Brain microvascular endothelial cell (primary cell): Measurements from ENCODE around the gene THOP1.

Experiments used
- DNase-seq: peaks from one replicate; pipeline ENCODE4 v3.0.0-alpha.2; 2020
- H3K27ac ChIP-seq: fragments of 250-450 bp; sonication (Bioruptor Pico); 2 replicates; pipeline ENCODE4 v1.5.1; 2020; ENCODE audit warnings: mild to moderate bottlenecking, moderate library complexity
- H3K27me3 ChIP-seq: fragments of 250-450 bp; sonication (Bioruptor Pico); replicated peaks from 2 replicates; pipeline ENCODE4 v1.5.1; 2020; ENCODE audit warnings: mild to moderate bottlenecking
- H3K36me3 ChIP-seq: fragments of 250-450 bp; sonication (Bioruptor Pico); replicated peaks from 2 replicates; pipeline ENCODE4 v1.5.1; 2020; ENCODE audit warnings: mild to moderate bottlenecking
- H3K4me3 ChIP-seq: 2 replicates; pipeline ENCODE4 v1.5.1; 2011; ENCODE audit warnings: low read depth, mild to moderate bottlenecking, control low read depth, low read length, moderate library complexity
- in situ Hi-C: cut with HindIII; loops from 2 replicates; pipeline ENCODE4 v1.10.0; 2017; ENCODE audit warnings: low sequenced_read_pairs, low pct_ligation_motif_present
- TF ChIP-seq, protein P1 (sequence below): IDR thresholded peaks from 2 replicates; pipeline ENCODE4 v1.5.1; 2011; ENCODE audit warnings: low read depth, mild to moderate bottlenecking, moderate library complexity, low read length, control low read depth, inconsistent platforms; ENCODE audit errors: missing control alignments

THOP1 gene

DNA sequence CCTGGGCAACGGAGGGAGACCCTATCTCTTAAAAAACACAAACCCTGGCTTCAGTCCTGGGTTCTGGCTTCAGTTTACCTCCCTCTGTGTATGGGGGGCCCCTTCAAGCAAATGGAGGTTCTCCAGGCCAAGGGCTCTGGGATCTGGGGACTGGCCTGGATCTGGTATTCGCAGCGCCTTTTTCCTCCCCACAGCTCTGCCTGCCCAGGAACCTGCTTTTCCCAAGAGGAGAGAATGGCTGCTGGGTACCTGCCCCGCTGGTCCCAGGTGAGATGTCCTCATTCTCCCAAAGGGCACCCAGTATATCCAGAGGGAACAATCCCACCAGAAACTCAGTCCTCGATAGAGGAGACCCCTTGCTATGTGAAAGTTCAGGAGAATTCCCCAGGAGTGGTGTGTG lies 37.5 kb downstream of the THOP1 start:
- H3K4me3 ChIP-seq = no peak overlapping the region
- no peak overlapping the region for H3K27ac ChIP-seq
- no peaks in the 10 kb centered on the region for H3K36me3 ChIP-seq
- no peaks in the 10 kb centered on the region for H3K27me3 ChIP-seq
- TF ChIP-seq, protein P1, sequence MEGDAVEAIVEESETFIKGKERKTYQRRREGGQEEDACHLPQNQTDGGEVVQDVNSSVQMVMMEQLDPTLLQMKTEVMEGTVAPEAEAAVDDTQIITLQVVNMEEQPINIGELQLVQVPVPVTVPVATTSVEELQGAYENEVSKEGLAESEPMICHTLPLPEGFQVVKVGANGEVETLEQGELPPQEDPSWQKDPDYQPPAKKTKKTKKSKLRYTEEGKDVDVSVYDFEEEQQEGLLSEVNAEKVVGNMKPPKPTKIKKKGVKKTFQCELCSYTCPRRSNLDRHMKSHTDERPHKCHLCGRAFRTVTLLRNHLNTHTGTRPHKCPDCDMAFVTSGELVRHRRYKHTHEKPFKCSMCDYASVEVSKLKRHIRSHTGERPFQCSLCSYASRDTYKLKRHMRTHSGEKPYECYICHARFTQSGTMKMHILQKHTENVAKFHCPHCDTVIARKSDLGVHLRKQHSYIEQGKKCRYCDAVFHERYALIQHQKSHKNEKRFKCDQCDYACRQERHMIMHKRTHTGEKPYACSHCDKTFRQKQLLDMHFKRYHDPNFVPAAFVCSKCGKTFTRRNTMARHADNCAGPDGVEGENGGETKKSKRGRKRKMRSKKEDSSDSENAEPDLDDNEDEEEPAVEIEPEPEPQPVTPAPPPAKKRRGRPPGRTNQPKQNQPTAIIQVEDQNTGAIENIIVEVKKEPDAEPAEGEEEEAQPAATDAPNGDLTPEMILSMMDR = no peak
- in situ Hi-C loops = no loop called here
- no peak for DNase-seq

DNA sequence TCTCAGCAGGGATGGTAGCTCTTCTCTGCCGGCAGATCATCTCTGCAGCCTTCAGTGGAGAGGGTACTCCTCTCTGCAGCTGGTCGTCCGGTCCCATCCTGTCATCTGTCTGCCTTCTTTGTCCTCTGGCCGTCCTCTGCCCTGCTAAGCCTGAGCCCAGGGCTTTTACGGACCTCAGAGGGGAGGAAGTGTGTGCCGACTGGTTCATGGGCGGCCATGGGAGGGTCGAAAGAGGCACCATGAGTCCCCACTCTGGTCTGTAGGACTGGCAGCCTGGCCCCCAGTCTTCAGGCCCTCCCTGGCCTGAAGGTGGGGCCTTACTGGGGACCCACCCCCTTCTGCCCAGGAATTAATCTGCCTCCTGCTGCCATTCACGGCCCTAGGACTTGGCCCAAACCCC lies 38.3 kb downstream of the THOP1 start:
- TF ChIP-seq, protein P1 = no peak
- in situ Hi-C loops = no loop called here
- no peaks in the 10 kb centered on the region for H3K36me3 ChIP-seq

DNA sequence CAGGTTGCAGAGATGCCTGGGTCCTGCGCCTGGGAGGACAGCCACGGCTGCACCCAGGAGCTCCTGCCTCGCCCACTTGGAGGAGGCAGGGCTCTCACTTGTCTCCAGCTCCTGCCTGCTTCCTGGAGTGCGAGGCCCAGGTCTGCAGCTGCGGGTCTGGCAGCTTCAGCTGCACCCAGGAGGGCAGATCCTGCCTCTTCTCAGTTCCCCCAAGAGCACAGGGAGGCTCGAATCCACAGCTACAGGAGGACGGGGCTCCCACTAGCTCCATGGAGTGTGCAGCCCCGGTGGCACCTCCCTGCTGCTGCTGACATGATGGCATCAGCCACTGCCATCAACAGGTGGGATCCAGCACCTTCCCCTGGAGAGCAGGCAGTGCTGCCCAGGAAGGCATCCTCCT lies 38.8 kb downstream of the THOP1 start:
- Histone ChIP-seq H3K27me3 (no peaks in the 10 kb centered on the region), H3K36me3 (no peaks in the 10 kb centered on the region), H3K4me3 (no peak overlapping the region), H3K27ac (no peak overlapping the region)
- DNase-seq = no peak
- TF ChIP-seq, protein P1 = no peak
- in situ Hi-C loops = no loop called here

More for the DNA sequence above, 38.3 kb downstream of the THOP1 start:
- H3K4me3 ChIP-seq = no peak overlapping the region
- H3K27me3 ChIP-seq = no peaks in the 10 kb centered on the region
- DNase-seq = no peak
- H3K27ac ChIP-seq = no peak overlapping the region

DNA sequence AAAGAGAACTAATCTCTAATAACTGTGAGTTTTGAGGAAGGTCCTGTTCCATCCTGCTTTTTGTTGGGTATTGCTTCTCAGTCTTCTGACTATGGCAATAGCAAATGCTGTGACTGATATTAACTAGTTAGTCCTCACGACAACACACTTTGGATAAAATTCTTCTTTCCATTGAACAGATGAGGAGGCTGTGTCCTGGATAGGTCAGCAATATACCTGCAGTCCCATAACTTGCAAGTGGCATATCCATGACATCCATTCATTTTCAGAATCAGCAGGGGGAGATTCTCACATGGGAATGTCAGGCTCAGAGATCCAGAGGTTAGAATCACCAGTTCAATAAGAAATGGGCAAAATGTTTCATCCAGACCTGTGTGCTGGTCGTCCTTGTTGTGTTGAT lies 41.7 kb downstream of the THOP1 start:
- no peak overlapping the region for H3K27ac ChIP-seq
- in situ Hi-C loops = no loop called here
- TF ChIP-seq, protein P1 = no peak

DNA sequence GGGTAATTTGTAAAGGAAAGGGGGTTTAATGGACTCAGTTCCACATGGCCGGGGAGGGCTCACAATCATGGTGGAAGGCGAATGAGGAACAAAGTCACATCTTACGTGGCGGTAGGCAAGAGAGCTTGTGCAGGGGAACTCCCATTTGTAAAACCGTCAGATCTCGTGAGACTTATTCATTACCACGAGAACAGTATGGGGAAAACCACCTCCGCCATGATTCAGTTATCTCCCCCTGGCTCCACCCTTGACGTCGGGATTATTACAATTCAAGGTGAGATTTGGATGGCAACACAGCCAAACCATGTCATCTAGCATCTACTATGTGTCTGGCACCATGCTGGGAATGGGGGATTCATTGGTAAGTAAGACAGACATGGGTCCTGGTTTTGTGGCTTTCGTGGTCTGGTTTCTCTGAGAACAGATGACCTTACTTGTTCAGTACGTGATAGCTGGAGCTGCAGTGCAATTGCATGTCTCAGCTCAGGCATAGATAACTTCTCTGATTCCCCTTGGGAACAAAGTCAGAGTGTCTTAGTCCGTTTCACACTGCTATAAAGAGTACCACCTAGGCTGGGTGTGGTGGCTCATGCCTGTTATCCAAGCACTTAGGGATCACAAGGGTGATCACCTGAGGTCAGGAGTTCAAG lies 42.7 kb downstream of the THOP1 start:
- Histone ChIP-seq H3K4me3 (no peak overlapping the region), H3K27me3 (no peaks in the 10 kb centered on the region), H3K27ac (no peak overlapping the region), H3K36me3 (no peaks in the 10 kb centered on the region)
- no peak for DNase-seq
- TF ChIP-seq, protein P1 = no peak
- in situ Hi-C loops = no loop called here

More for the DNA sequence above, 41.7 kb downstream of the THOP1 start:
- DNase-seq = no peak
- Histone ChIP-seq H3K27me3 (no peaks in the 10 kb centered on the region), H3K36me3 (no peaks in the 10 kb centered on the region), H3K4me3 (no peak overlapping the region)
